ENCODE results near the gene EXT2.

- TF ChIP-seq TAF1 (IDR thresholded peaks at IDR 0.05; ENCODE audit: borderline replicate concordance, low read depth, low read length) (no peak), CTCF (IDR thresholded peaks at IDR 0.05) (no peak), RAD21 (IDR thresholded peaks at IDR 0.05; ENCODE audit: low read length) (no peak), PBX3 (IDR thresholded peaks at IDR 0.05) (no peak), EP300 (IDR thresholded peaks at IDR 0.05; ENCODE audit: borderline replicate concordance in 1 of 2, low read depth in 1 of 2, low read length in 1 of 2) (no peak), ZBTB33 (IDR thresholded peaks at IDR 0.05; ENCODE audit: borderline replicate concordance, low read depth) (no peak), GATA2 (CRISPR knock-in tag; IDR thresholded peaks at IDR 0.05) (no peak), ELF1 (IDR thresholded peaks at IDR 0.05) (no peak), RFX5 (IDR thresholded peaks at IDR 0.05; ENCODE audit: low read length) (no peak)
These were observed 192.7 kb downstream of the EXT2 start for GRCh38 chr11:44288133-44288526.
